Neural cell (in vitro differentiated cells): ENCODE data around the gene AATK. TPM values are rescaled to one million over a fixed set of nuclear protein-coding genes. Genes with fewer than 3 reads are reported as not detected.

ENCODE experiments used
- H2AFZ ChIP-seq: fragments of 200-600, 300-800 bp; sonication (generic), shearing (Covaris generic); 2 replicates; pipeline ENCODE4 v1.6.0; 2014; ENCODE audit warnings: low read depth, mild to moderate bottlenecking, antibody characterized with exemption, low read length, moderate library complexity
- H3F3A ChIP-seq: fragments of 200-600 bp; shearing (Covaris generic); 2 replicates; pipeline ENCODE4 v1.6.1; 2016; ENCODE audit warnings: mild to moderate bottlenecking, moderate library complexity, mixed read lengths, antibody characterized with exemption, low read length; ENCODE audit not compliant: insufficient read depth, poor library complexity, severe bottlenecking
- H3K27ac ChIP-seq: fragments of 200-600, 300-800 bp; sonication (generic), shearing (Covaris generic); 2 replicates; pipeline ENCODE4 v1.5.1; 2014; ENCODE audit warnings: mild to moderate bottlenecking, low read length, moderate library complexity
- H3K27me3 ChIP-seq: fragments of 300-800, 200-600 bp; sonication (generic), shearing (Covaris generic); 2 replicates; pipeline ENCODE4 v1.6.0; 2014; ENCODE audit warnings: mild to moderate bottlenecking, low read depth, low read length, moderate library complexity; ENCODE audit not compliant: insufficient read depth
- H3K36me3 ChIP-seq: fragments of 300-800, 200-600 bp; sonication (generic), shearing (Covaris generic); 2 replicates; pipeline ENCODE4 v1.5.1; 2014; ENCODE audit warnings: mild to moderate bottlenecking, antibody characterized with exemption, low read length, moderate library complexity; ENCODE audit not compliant: insufficient read depth
- H3K4me2 ChIP-seq: fragments of 300-800, 200-600 bp; sonication (generic), shearing (Covaris generic); 2 replicates; pipeline ENCODE4 v1.6.0; 2014; ENCODE audit warnings: mild to moderate bottlenecking, low read length
- H3K4me3 ChIP-seq: fragments of 300-800, 200-600 bp; sonication (generic), shearing (Covaris generic); 2 replicates; pipeline ENCODE4 v1.5.1; 2014; ENCODE audit warnings: mild to moderate bottlenecking, low read length, moderate library complexity
- H3K79me2 ChIP-seq: fragments of 200-600 bp; shearing (Covaris generic); replicated peaks from 2 replicates; pipeline ENCODE4 v1.6.0; 2014; ENCODE audit warnings: mild to moderate bottlenecking, low read length, moderate library complexity; ENCODE audit not compliant: insufficient read depth
- H3K9ac ChIP-seq: fragments of 300-800, 200-600 bp; sonication (generic), shearing (Covaris generic); 2 replicates; pipeline ENCODE4 v1.6.1; 2016; ENCODE audit warnings: mild to moderate bottlenecking, low read length, mixed read lengths
- H3K9me2 ChIP-seq: fragments of 200-600 bp; shearing (Covaris generic); 2 replicates; pipeline ENCODE4 v1.6.1; 2016; ENCODE audit warnings: mild to moderate bottlenecking, low read length, mixed read lengths; ENCODE audit not compliant: insufficient read depth
- H3K9me3 ChIP-seq: fragments of 200-600, 300-800 bp; sonication (generic), shearing (Covaris generic); 2 replicates; pipeline ENCODE4 v1.6.1; 2016; ENCODE audit warnings: mild to moderate bottlenecking, mixed run types, low read length, moderate library complexity, mixed read lengths
- H4K20me1 ChIP-seq: fragments of 200-600 bp; shearing (Covaris generic); 2 replicates; pipeline ENCODE4 v1.6.1; 2016; ENCODE audit warnings: mild to moderate bottlenecking, mixed run types; ENCODE audit not compliant: insufficient read depth
- EP300 ChIP-seq: fragments of 450-650 bp; conservative IDR thresholded peaks from 2 replicates; pipeline ENCODE4 v1.6.1; 2014; ENCODE audit warnings: antibody characterized with exemption, mild to moderate bottlenecking, moderate library complexity; ENCODE audit not compliant: poor library complexity, severe bottlenecking
- EZH2 ChIP-seq: fragments of 200-600, 300-800 bp; shearing (Covaris generic), sonication (generic); IDR thresholded peaks from 2 replicates; pipeline ENCODE4 v1.6.1; 2014; ENCODE audit warnings: antibody characterized with exemption, low read length, borderline replicate concordance, mild to moderate bottlenecking; ENCODE audit not compliant: insufficient read depth, poor library complexity, severe bottlenecking
- MXI1 ChIP-seq: fragments of 450-650 bp; conservative IDR thresholded peaks from 2 replicates; pipeline ENCODE4 v1.6.1; 2014; ENCODE audit warnings: antibody characterized with exemption, mild to moderate bottlenecking; ENCODE audit not compliant: poor library complexity, severe bottlenecking
- POLR2AphosphoS5 ChIP-seq: IDR thresholded peaks from 2 replicates; pipeline ENCODE4 v1.6.1; 2012
- RAD21 ChIP-seq: fragments of 450-650 bp; conservative IDR thresholded peaks from 2 replicates; pipeline ENCODE4 v1.6.1; 2014; ENCODE audit warnings: antibody characterized with exemption, mild to moderate bottlenecking, moderate library complexity
- SMC3 ChIP-seq: fragments of 450-650 bp; conservative IDR thresholded peaks from 2 replicates; pipeline ENCODE4 v1.6.1; 2014; ENCODE audit warnings: antibody characterized with exemption, mild to moderate bottlenecking, moderate library complexity; ENCODE audit not compliant: poor library complexity
- TAF1 ChIP-seq: IDR thresholded peaks from 2 replicates; pipeline ENCODE4 v1.6.1; 2012; ENCODE audit warnings: low read depth
- polyA plus RNA-seq: library from polyadenylated mRNA; depleted of rRNA; stranded (reverse); fragments of >200 nt; gene quantifications from 2 replicates; pipeline ENCODE4 v1.2.3, GENCODE V29; 2014
- TF ChIP-seq, protein P1 (sequence below): IDR thresholded peaks from 2 replicates; pipeline ENCODE4 v1.6.1; 2012; ENCODE audit warnings: borderline replicate concordance
- TF ChIP-seq, protein P2 (sequence below): fragments of 450-650 bp; IDR thresholded peaks from 2 replicates; pipeline ENCODE4 v1.5.1; 2014; ENCODE audit warnings: antibody characterized with exemption, mild to moderate bottlenecking, moderate library complexity; ENCODE audit not compliant: poor library complexity, severe bottlenecking

AATK gene
- polyA plus RNA-seq, 1 donor from 2014 or later, result 11.1 TPM

DNA sequence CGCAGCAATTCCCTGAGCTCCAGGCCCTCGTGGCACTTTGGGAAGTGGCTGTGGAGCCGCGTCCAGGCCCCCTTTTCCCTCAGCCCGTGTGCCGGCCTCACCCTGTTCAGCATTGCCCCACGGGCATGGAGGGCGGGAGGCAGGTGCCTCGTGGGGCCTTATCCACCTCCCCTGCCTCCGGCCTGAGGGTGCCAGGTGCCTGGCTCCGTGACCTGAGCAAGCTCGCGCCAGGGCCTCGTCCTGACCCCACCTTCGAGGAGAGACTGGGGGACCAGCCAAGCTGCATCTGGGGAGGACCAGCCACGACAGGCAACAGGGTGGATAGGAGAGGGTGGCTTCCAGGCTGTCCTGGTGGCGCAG, 27.0 kb upstream of the AATK start:
- Histone ChIP-seq H3K9me3 (no peaks in the 10 kb centered on the region), H3K79me2 (no peaks in the 10 kb centered on the region), H3K27ac (no peak overlapping the region), H3K4me3 (no peak overlapping the region), H3K27me3 (no peaks in the 10 kb centered on the region), H3F3A (no peaks in the 10 kb centered on the region), H3K4me2 (no peak overlapping the region), H4K20me1 (no peaks in the 10 kb centered on the region), H2AFZ (no peak overlapping the region), H3K9me2 (no peaks in the 10 kb centered on the region), H3K36me3 (no peaks in the 10 kb centered on the region), H3K9ac (no peak overlapping the region)
- TF ChIP-seq MXI1, result no peak
- no peak for TF ChIP-seq TAF1
- TF ChIP-seq SMC3, result no peak
- TF ChIP-seq EZH2, result no peak
- TF ChIP-seq POLR2AphosphoS5, result no peak
- TF ChIP-seq, protein P1, sequence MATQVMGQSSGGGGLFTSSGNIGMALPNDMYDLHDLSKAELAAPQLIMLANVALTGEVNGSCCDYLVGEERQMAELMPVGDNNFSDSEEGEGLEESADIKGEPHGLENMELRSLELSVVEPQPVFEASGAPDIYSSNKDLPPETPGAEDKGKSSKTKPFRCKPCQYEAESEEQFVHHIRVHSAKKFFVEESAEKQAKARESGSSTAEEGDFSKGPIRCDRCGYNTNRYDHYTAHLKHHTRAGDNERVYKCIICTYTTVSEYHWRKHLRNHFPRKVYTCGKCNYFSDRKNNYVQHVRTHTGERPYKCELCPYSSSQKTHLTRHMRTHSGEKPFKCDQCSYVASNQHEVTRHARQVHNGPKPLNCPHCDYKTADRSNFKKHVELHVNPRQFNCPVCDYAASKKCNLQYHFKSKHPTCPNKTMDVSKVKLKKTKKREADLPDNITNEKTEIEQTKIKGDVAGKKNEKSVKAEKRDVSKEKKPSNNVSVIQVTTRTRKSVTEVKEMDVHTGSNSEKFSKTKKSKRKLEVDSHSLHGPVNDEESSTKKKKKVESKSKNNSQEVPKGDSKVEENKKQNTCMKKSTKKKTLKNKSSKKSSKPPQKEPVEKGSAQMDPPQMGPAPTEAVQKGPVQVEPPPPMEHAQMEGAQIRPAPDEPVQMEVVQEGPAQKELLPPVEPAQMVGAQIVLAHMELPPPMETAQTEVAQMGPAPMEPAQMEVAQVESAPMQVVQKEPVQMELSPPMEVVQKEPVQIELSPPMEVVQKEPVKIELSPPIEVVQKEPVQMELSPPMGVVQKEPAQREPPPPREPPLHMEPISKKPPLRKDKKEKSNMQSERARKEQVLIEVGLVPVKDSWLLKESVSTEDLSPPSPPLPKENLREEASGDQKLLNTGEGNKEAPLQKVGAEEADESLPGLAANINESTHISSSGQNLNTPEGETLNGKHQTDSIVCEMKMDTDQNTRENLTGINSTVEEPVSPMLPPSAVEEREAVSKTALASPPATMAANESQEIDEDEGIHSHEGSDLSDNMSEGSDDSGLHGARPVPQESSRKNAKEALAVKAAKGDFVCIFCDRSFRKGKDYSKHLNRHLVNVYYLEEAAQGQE, result no peak
- TF ChIP-seq, protein P2, sequence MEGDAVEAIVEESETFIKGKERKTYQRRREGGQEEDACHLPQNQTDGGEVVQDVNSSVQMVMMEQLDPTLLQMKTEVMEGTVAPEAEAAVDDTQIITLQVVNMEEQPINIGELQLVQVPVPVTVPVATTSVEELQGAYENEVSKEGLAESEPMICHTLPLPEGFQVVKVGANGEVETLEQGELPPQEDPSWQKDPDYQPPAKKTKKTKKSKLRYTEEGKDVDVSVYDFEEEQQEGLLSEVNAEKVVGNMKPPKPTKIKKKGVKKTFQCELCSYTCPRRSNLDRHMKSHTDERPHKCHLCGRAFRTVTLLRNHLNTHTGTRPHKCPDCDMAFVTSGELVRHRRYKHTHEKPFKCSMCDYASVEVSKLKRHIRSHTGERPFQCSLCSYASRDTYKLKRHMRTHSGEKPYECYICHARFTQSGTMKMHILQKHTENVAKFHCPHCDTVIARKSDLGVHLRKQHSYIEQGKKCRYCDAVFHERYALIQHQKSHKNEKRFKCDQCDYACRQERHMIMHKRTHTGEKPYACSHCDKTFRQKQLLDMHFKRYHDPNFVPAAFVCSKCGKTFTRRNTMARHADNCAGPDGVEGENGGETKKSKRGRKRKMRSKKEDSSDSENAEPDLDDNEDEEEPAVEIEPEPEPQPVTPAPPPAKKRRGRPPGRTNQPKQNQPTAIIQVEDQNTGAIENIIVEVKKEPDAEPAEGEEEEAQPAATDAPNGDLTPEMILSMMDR, result no peak
- no peak for TF ChIP-seq EP300
- TF ChIP-seq RAD21, result no peak

DNA sequence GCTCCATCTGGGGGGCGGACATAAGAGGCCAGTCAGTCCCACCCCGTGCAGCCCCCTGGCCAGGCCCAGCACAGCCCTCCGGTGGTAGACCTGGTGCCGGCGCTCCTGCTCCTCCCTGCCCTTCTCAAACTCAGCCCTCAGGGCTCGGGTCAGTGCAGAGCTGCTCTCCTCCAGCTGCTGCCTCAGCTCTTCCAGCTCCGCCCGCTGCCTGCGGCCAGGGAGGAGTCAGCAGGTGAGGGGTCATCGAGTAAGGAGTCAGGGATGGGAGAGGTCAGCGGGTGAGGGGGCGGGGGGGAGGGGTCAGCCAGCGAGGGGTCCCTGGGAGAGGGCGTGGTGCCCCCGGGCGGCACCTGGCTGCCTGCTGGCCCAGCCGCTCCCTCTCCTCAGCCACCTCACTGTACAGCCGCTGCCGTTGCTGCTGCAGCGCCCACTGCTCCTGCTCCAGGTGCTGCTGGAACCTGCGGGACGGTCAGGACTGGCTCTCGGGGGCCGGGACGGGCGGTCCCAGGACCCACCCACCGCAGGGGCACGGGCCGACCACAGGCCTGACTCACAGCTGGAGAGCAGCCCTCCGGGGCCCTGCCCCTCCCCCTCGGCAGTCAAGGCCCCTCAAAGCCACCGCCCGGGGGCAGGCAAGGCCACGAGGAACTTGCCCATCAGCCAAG, 26.5 kb upstream of the AATK start:
- no peaks in the 10 kb centered on the region for H3K79me2 ChIP-seq
- H3K27me3 ChIP-seq, result no peaks in the 10 kb centered on the region
- no peak for TF ChIP-seq SMC3
- TF ChIP-seq, protein P1, result no peak
- TF ChIP-seq, protein P2, result no peak
- no peak for TF ChIP-seq TAF1
- TF ChIP-seq POLR2AphosphoS5, result no peak
- TF ChIP-seq RAD21, result no peak
- no peak for TF ChIP-seq MXI1
- no peak for TF ChIP-seq EZH2
- no peak for TF ChIP-seq EP300
- H3K27ac ChIP-seq, result no peak overlapping the region
- H3F3A ChIP-seq, result no peaks in the 10 kb centered on the region
- no peaks in the 10 kb centered on the region for H3K9me3 ChIP-seq
- H3K9ac ChIP-seq, result no peak overlapping the region
- H3K36me3 ChIP-seq, result no peaks in the 10 kb centered on the region
- no peaks in the 10 kb centered on the region for H4K20me1 ChIP-seq
- no peak overlapping the region for H2AFZ ChIP-seq
- H3K9me2 ChIP-seq, result no peaks in the 10 kb centered on the region
- H3K4me3 ChIP-seq, result no peak overlapping the region
- H3K4me2 ChIP-seq, result no peak overlapping the region
